ENCODE measurements around the gene MAPK4.

DNA sequence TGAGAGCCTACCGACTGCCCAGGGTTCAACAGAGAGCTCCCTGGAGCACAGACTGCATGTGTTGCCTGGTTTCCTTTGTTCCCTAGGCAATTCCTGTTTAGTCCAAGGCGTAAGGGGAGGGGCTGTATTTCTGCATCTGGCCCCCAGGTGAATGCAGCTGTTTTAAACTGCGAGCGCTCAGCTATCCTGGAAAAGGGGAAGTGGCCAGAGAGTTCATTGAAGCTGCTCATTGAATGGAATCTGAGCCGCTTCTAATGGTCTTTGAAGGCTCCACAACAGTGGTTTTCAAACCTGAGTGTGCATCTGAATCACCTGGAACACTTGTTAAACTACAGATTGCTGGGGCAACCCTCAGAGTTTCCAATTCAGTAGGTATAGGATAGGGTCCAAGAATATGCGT, 18.1 kb downstream of the MAPK4 start:
- no peak for TF ChIP-seq CTCF (IDR thresholded peaks at IDR 0.05)
- TF ChIP-seq POLR2A (IDR thresholded peaks at IDR 0.05) = no peak

Measured in testis (tissue), 2 donors.